ENCODE results near the gene PHACTR3.

DNA sequence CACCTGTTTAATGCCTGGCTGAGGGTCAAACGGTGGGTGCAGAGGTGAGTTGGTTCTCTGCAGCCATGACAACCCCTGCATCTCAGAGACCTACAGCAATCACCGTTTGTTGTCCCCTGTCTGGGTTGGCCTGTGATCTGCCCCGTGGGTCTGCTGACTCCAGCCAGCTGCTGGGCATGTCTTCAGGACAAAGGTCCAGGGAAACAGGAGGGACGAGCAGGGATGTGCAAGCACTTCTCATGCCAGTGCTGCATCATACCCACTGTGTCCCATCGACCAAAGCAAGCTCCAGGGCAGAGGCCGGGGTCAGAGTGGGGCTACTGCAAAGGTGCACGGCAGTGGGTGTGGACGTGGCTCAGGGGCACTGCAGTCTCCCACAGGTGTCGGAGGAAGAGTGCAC, 150.2 kb downstream of the PHACTR3 start:
- TF ChIP-seq CTCF (IDR thresholded peaks at IDR 0.05): no peak
- TF ChIP-seq POLR2A (IDR thresholded peaks at IDR 0.05): no peak

Measured in tibial nerve (tissue), 3 donors.